SK-N-SH (cell line): Measurements from ENCODE around the gene STK32C. TPM values are rescaled to one million over a fixed set of nuclear protein-coding genes. Genes with fewer than 3 reads are reported as not detected.

ENCODE experiments used
- CTCF ChIA-PET: fragments of 300-600, 350-600 bp; formaldehyde crosslinking; extraction: SDS; loops from one replicate; lab custom pipeline; 2021; lab: Yijun Ruan, JAX
- POLR2A ChIA-PET: fragments of 350-600 bp; sonication (Branson Sonifier 250); formaldehyde crosslinking; extraction: SDS; loops from one replicate; lab custom pipeline; 2020; ENCODE audit warnings: antibody characterized with exemption, inconsistent platforms; lab: Yijun Ruan, JAX
- DNase-seq: peaks from one replicate; pipeline ENCODE4 v3.0.0; 2012
- H2AFZ ChIP-seq: fragments of 200-600 bp; sonication (generic); 2 replicates; pipeline ENCODE4 v1.8.1; 2016; ENCODE audit warnings: antibody characterized with exemption, mild to moderate bottlenecking, low read depth
- H3F3A ChIP-seq: fragments of 200-600 bp; sonication (generic); replicated peaks from 2 replicates; pipeline ENCODE3; 2016; ENCODE audit warnings: antibody characterized with exemption, mild to moderate bottlenecking; ENCODE audit not compliant: insufficient read depth
- H3K27ac ChIP-seq, 2 experiments: fragments of 200-500 bp in 1 of 2; fragments of 200-600 bp in 1 of 2; sonication (Bioruptor generic) in 1 of 2; sonication (generic), shearing (Covaris generic) in 1 of 2; 2 replicates each; pipeline versions ENCODE4 v1.5.1 to v1.6.1; 2014 to 2016; ENCODE audit warnings: low read depth in 2 of 2, inconsistent platforms in 1 of 2, low read length in 1 of 2, mild to moderate bottlenecking in 1 of 2, mixed read lengths in 1 of 2
- H3K27me3 ChIP-seq: fragments of 200-600 bp; sonication (generic), shearing (Covaris generic); 2 replicates; pipeline ENCODE4 v1.6.1; 2016; ENCODE audit warnings: mixed run types; ENCODE audit not compliant: insufficient read depth
- H3K36me3 ChIP-seq, 2 experiments: fragments of 200-500 bp in 1 of 2; fragments of 200-600 bp in 1 of 2; sonication (Bioruptor generic) in 1 of 2; sonication (generic) in 1 of 2; replicated peaks in 1 of 2; 2 replicates each; pipeline versions ENCODE3 to v1.5.1; 2014 to 2016; ENCODE audit warnings: low read length in 1 of 2, mild to moderate bottlenecking in 1 of 2; ENCODE audit not compliant: insufficient read depth in 2 of 2, control insufficient read depth in 1 of 2
- H3K4me1 ChIP-seq, 2 experiments: fragments of 200-500 bp in 1 of 2; fragments of 200-600 bp in 1 of 2; sonication (Bioruptor generic) in 1 of 2; sonication (generic), shearing (Covaris generic) in 1 of 2; 2 replicates each; pipeline versions ENCODE4 v1.5.1 to v1.6.1; 2014 to 2016; ENCODE audit warnings: low read depth in 1 of 2, low read length in 1 of 2, mixed run types in 1 of 2; ENCODE audit not compliant: insufficient read depth in 2 of 2, control insufficient read depth in 1 of 2
- H3K4me2 ChIP-seq: fragments of 200-600 bp; sonication (generic), shearing (Covaris generic); 2 replicates; pipeline ENCODE4 v1.6.1; 2017; ENCODE audit warnings: mixed run types
- H3K4me3 ChIP-seq, 2 experiments: fragments of 200-500 bp in 1 of 2; fragments of 200-600 bp in 1 of 2; sonication (Bioruptor generic) in 1 of 2; sonication (generic), shearing (Covaris generic) in 1 of 2; 2 replicates each; pipeline versions ENCODE4 v1.5.1 to v1.8.1; 2014 to 2016; ENCODE audit warnings: low read depth in 2 of 2, inconsistent platforms in 1 of 2, low read length in 1 of 2, mild to moderate bottlenecking in 1 of 2, mixed read lengths in 1 of 2, moderate library complexity in 1 of 2
- H3K79me2 ChIP-seq: fragments of 200-600 bp; sonication (generic); 2 replicates; pipeline ENCODE4 v1.8.1; 2017; ENCODE audit warnings: mild to moderate bottlenecking; ENCODE audit not compliant: insufficient read depth
- H3K9ac ChIP-seq: fragments of 200-600 bp; sonication (generic); 2 replicates; pipeline ENCODE4 v1.6.1; 2017; ENCODE audit warnings: mixed run types
- H3K9me2 ChIP-seq: fragments of 200-600 bp; sonication (generic); 2 replicates; pipeline ENCODE4 v1.6.1; 2017; ENCODE audit warnings: mixed run types
- H3K9me3 ChIP-seq: fragments of 200-600 bp; sonication (generic); 2 replicates; pipeline ENCODE4 v1.6.1; 2017; ENCODE audit warnings: mixed run types, mild to moderate bottlenecking, moderate library complexity
- H4K20me1 ChIP-seq: fragments of 200-600 bp; sonication (generic); 2 replicates; pipeline ENCODE4 v1.6.1; 2017; ENCODE audit warnings: mild to moderate bottlenecking, mixed run types; ENCODE audit not compliant: insufficient read depth
- EP300 ChIP-seq, 2 experiments: IDR thresholded peaks; 2 replicates each; pipeline versions ENCODE4 v1.4.0 to v1.6.1; 2012; ENCODE audit warnings: borderline replicate concordance in 1 of 2, low read depth in 1 of 2, low read length in 1 of 2
- EZH2phosphoT487 ChIP-seq: fragments of 200-600 bp; sonication (generic); IDR thresholded peaks from 2 replicates; pipeline ENCODE4 v1.6.1; 2017; ENCODE audit warnings: low read depth, mixed run types, mild to moderate bottlenecking, antibody characterized with exemption, moderate library complexity, borderline replicate concordance
- FOXM1 ChIP-seq: IDR thresholded peaks from 2 replicates; pipeline ENCODE4 v1.4.0; 2012; ENCODE audit warnings: low read depth, mild to moderate bottlenecking
- GABPA ChIP-seq: IDR thresholded peaks from 2 replicates; pipeline ENCODE4 v1.4.0; 2012; ENCODE audit warnings: low read depth, mild to moderate bottlenecking
- JUND ChIP-seq: IDR thresholded peaks from 2 replicates; pipeline ENCODE4 v1.4.0; 2012
- MXI1 ChIP-seq: IDR thresholded peaks from 2 replicates; pipeline ENCODE4 v1.6.1; 2012; ENCODE audit warnings: mild to moderate bottlenecking, low read depth, low read length, improper control_type of control experiment
- NFIC ChIP-seq: IDR thresholded peaks from 2 replicates; pipeline ENCODE4 v1.4.0; 2012; ENCODE audit warnings: borderline replicate concordance
- RAD21 ChIP-seq: IDR thresholded peaks from 2 replicates; pipeline ENCODE4 v1.6.1; 2012; ENCODE audit warnings: mild to moderate bottlenecking, low read length
- RFX5 ChIP-seq: IDR thresholded peaks from 2 replicates; pipeline ENCODE4 v1.6.1; 2012; ENCODE audit warnings: mild to moderate bottlenecking, improper control_type of control experiment, low read length
- RXRA ChIP-seq: IDR thresholded peaks from 2 replicates; pipeline ENCODE4 v1.4.0; 2012; ENCODE audit warnings: low read depth, mild to moderate bottlenecking, borderline replicate concordance
- SMC3 ChIP-seq: IDR thresholded peaks from 2 replicates; pipeline ENCODE4 v1.6.1; 2012; ENCODE audit warnings: low read depth, low read length, improper control_type of control experiment
- TCF12 ChIP-seq: IDR thresholded peaks from 2 replicates; pipeline ENCODE4 v1.4.0; 2012
- WGBS: methylation state at CpG from one replicate; pipeline ENCODE4 v1.1.6; 2017; ENCODE audit warnings: low lambda C conversion rate; 5-methylcytosine and 5-hydroxymethylcytosine counted together
- polyA plus RNA-seq, 3 experiments: library from polyadenylated mRNA; depleted of rRNA; stranded (reverse); fragments of >200 nt; gene quantifications; 2 replicates each; pipeline ENCODE4 v1.2.3, GENCODE V29; 2012
- TF ChIP-seq, protein P1 (sequence below): fragments of 150-350 bp; IDR thresholded peaks from 2 replicates; pipeline ENCODE4 v1.6.1; 2016; ENCODE audit warnings: mild to moderate bottlenecking, low read depth, low read length
- TF ChIP-seq, protein P2 (sequence below): IDR thresholded peaks from 2 replicates; pipeline ENCODE4 v1.4.0; 2012; ENCODE audit warnings: low read depth, borderline replicate concordance

STK32C gene
- polyA plus RNA-seq, 1 of the 3 experiments (the other 2 are of a cell fraction), result 27.8 TPM

DNA sequence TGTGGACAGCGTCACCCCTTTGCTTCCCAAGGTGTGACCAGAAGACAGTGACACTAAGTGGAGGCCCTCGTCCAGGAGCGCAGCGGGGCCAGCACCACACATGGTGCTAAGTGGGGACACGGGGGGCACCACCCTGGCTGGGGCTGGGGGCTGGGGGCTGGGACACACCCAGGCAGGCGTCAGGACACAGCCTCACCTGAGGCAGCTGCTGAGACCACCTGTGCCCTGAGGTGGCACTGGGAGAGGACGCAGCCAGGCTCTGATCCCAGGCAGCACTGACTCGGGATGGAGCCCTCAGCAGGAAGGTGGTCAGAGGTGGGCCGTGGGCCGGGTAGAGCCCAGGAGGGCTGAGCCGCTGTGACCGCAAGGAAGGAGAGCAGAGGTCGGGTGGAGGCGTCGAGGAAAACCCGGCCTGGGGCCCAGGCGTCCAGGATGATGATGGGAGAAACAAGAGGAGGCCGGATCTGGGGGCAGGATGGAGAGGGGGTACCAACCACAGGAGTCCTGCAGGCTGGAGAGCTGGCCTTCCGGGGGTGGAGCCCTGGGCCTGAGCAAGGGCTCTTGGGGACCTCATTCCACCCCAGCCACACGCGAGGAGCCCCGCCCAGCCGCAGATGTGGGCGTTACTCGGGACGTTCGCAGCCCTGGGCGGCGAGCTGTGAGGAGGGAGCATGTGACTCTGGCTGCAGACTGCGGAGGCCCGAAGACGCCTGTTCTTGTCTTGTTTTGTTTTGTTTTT lies 46.8 kb upstream of the STK32C start:
- Histone ChIP-seq H3K4me1 (no peaks in the 10 kb centered on the region), H3K79me2 (no peaks in the 10 kb centered on the region), H3K27ac (no peak overlapping the region), H3K4me3 (no peak overlapping the region), H3K27me3 (no peaks in the 10 kb centered on the region), H3K9ac (no peak overlapping the region), H3K9me3 (no peaks in the 10 kb centered on the region), H3F3A (no peaks in the 10 kb centered on the region), H3K9me2 (no peaks in the 10 kb centered on the region), H3K4me2 (no peak overlapping the region), H4K20me1 (peaks cover 5% of the 10 kb centered on the region; the same call in 1 of the 2 replicates), H2AFZ (no peak overlapping the region), H3K36me3 (peaks cover 0 to 20% of the 10 kb centered on the region in 2 experiments)
- 82% methylated on average over 19 of the region's 32 CpGs for WGBS
- POLR2A ChIA-PET, result no interaction called here
- no peak for DNase-seq
- CTCF ChIA-PET, result interaction anchor here (1.6 to 4.3 kb wide), 3 partner anchors 99 to 131 kb away, joined by 6 to 41 read pairs (median 12); no protein-coding TSS in a partner anchor
- TF ChIP-seq RFX5, result no peak
- TF ChIP-seq EP300 (IDR thresholded peaks at IDR 0.05; ENCODE audit: borderline replicate concordance in 1 of 2, low read depth in 1 of 2, low read length in 1 of 2), result no peak
- no peak for TF ChIP-seq JUND
- no peak for TF ChIP-seq TCF12
- TF ChIP-seq, protein P1, sequence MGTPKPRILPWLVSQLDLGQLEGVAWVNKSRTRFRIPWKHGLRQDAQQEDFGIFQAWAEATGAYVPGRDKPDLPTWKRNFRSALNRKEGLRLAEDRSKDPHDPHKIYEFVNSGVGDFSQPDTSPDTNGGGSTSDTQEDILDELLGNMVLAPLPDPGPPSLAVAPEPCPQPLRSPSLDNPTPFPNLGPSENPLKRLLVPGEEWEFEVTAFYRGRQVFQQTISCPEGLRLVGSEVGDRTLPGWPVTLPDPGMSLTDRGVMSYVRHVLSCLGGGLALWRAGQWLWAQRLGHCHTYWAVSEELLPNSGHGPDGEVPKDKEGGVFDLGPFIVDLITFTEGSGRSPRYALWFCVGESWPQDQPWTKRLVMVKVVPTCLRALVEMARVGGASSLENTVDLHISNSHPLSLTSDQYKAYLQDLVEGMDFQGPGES, result no peak
- no peak for TF ChIP-seq SMC3
- TF ChIP-seq, protein P2, sequence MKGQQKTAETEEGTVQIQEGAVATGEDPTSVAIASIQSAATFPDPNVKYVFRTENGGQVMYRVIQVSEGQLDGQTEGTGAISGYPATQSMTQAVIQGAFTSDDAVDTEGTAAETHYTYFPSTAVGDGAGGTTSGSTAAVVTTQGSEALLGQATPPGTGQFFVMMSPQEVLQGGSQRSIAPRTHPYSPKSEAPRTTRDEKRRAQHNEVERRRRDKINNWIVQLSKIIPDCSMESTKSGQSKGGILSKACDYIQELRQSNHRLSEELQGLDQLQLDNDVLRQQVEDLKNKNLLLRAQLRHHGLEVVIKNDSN, result no peak
- TF ChIP-seq GABPA, result no peak
- no peak for TF ChIP-seq RAD21
- TF ChIP-seq NFIC, result no peak
- TF ChIP-seq FOXM1, result no peak

DNA sequence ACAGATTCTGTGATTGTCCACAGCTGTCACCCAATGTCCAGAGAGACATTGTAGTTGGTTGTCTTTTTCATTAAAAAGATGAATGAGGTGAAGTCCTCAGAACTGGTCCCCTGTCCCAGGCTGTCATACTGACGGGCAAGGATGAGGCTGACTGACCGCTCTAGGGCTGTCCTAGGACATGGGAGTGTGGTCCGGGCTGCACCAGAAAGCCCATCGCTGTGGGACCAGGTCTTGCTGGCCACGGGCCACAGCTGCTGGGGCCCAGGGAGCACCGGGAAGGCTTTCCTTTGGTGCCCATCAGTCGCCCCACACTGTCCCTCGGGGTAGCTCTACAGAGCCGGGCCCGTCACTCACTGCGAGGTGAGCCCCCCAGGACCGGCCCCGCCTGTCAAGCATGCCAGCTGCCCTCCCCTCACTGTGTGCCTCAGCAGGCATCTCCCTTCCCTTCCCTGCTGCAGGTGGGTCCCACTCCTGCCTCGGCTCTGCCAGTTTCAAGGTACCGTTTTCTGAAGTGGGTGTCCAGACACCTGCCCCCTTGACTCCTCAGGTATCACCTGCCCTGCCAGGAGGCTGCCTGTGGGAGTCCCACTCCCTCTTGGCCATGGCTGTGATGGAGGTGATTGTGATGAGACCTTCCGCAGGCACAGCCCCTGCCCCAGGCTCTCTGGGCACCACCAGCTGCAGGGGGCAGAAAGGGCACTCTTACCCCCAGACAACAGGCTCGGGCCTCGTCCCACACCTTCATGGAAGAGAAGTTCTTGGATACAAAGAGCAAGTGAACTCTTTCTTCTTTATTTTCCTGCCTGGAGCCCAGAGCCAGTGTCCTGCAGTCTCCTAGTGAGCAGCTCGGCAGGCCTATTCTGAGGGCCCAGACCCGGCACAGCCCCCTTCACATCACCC lies 46.0 kb upstream of the STK32C start:
- no peaks in the 10 kb centered on the region for H3K27me3 ChIP-seq
- H3F3A ChIP-seq, result no peaks in the 10 kb centered on the region
- H3K79me2 ChIP-seq, result no peaks in the 10 kb centered on the region
- H3K4me2 ChIP-seq, result no peak overlapping the region
- TF ChIP-seq EZH2phosphoT487 (no peak), RFX5 (no peak), MXI1 (no peak), RXRA (no peak)
- TF ChIP-seq, protein P2, result no peak
- no peak overlapping the region for H3K9ac ChIP-seq
- ChIA-PET POLR2A (no interaction called here), CTCF (interaction anchor here (0.7 to 4.3 kb wide), 24 partner anchors 7 to 289 kb away, joined by 3 to 41 read pairs (median 4); no protein-coding TSS in a partner anchor)
- H3K4me1 ChIP-seq, result no peaks in the 10 kb centered on the region
- no peak overlapping the region for H3K27ac ChIP-seq
- H3K9me2 ChIP-seq, result no peaks in the 10 kb centered on the region
- peaks cover 0 to 20% of the 10 kb centered on the region in 2 experiments for H3K36me3 ChIP-seq
- H3K9me3 ChIP-seq, result no peaks in the 10 kb centered on the region
- 91% methylated on average over 8 of the region's 20 CpGs for WGBS
- DNase-seq, result no peak
- no peak overlapping the region for H2AFZ ChIP-seq
- H4K20me1 ChIP-seq, result peaks cover 5% of the 10 kb centered on the region; the same call in 1 of the 2 replicates
- no peak overlapping the region for H3K4me3 ChIP-seq
